GM18498 (cell line): ENCODE measurements around the gene UBAC2.

ENCODE experiments used
- ATAC-seq: cut with Tn5 transposase; IDR thresholded peaks from one replicate; pipeline ENCODE4 v1.9.1; 2021; ENCODE audit warnings: mild to moderate bottlenecking, moderate library complexity; ENCODE audit not compliant: unreplicated experiment

UBAC2 gene

DNA sequence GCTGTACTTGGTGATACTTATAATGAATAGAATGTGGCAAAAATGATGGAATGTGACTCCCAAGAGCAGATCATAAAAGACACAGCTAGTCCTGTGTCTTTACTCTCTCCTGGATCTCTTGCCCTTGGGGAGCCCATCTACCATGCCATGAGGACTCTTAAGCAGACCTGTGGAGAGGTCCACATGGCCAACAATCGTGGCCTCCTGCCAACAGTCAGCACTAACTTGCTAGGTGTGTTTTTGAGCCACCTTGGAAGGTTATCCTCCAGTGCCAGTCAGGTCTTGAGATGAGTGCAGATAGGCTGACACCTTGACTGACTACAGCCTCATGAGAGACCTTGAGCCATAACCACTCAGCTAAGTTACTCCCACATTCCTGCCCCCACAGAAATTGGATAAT is 128.8 kb downstream of the UBAC2 start:
- no peak for ATAC-seq

DNA sequence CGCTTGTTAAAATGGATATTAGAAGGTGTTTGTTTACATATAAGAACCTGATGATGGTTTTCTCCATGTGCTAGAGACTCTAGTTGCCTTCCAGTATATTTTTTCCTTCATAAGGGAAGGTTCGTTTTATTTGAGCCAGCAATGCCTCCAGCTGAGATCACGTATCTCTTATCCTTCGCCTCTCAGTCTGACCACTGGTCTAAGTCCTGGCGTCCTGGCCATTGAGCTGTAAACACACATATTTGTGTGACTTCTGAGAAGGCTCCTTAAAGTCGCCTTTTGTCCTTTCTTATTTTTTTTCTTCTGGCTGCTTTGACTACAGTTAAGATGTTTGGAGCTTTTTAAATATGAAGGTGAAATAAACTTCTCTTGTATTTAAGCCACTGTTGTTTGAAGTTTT is 130.3 kb downstream of the UBAC2 start:
- no peak for ATAC-seq

DNA sequence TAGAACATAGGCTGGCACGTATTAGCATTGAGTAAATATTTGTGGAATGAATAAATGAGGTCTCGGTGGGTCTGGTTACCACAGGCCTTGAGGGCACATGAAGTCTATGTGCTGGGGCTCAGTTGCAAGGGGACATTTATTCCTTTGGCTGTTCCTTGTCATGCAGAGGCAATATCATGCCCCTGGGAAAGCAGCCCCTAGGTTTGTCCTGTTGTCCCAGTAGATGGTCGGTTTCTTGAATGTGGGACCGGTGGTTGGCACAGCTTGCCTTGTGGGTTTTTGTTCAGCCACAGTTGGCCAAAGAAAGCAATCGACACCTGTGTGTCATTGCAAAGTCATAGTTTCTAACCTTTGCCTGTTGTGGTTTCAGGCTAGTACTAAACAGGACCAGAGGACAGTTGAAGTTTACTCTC is 131.2 kb downstream of the UBAC2 start:
- peak; percentile 94 for ATAC-seq

DNA sequence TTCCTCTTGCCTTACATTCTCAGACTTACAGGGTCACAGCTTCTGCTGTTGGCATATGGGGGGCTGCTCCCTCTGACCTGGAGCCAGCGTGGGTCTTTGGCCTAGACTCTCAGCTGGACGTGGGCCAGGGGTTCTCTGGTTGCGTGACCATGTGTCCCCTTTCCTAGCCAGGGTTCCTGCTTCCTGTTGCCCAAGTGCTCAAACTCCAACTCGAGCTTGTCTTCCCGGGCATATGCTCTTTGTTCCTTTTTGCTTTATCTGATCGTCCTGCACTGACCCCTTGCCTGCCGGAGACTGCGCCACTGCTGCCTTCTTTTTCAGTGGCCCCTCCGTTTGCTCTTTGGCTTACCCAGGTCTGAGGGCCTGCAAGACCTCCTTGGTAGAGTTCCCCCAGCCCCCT is 131.8 kb downstream of the UBAC2 start:
- ATAC-seq = peak; percentile 21

DNA sequence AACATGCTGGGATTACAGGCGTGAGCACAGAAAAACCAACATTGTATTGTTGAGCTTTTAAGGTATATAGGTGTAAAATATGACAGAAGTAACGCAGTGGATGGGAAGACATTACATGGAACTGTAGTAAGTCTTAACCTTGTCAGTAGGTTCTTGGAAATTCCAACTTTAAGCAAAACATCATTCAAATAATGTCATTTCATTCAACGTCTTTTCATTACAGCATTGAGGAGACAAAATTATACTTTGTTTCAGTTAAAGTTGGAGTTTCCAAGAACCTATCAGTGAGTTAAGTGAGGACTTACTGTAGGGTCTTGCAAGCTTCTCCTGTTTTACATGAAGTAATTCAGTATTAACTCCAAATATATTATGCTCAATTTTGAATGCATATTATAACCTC is 133.6 kb downstream of the UBAC2 start:
- no peak for ATAC-seq

DNA sequence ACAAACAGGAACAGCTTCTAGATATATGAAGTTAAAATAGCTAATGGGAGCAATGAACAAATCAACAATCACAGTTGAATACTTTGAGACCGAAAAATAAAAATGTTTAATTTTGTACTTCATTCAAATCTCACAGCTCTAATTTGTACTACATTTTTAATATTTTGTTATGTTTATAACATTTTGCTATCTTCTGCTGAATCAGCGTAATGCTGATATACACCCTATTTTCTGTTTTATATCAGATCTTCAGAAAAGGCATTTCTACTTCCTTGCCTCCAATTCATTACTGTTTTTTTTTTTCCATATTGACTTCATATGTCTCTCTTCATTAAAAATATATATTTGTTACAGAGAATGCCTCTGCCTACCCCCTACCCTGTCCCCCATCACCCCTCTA is 134.4 kb downstream of the UBAC2 start:
- ATAC-seq = no peak

DNA sequence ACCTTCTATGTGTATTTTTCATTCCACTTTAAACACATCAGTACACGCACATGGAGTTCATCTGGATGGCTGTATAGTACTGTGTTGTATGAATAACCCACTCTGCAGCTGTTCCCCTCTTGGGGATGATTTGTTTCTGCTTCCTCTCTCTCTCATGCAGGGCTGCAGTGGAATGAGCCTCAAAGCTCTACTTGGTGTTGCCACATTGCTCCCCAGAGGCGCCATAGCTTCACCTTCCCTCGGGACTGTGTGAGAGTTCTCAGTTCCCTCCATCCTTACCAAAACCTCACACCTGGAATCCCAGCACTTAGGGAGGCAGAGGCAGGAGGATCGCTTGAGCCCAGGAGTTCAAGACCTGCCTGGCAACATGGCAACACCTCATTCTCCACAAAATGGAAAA is 134.9 kb downstream of the UBAC2 start:
- no peak for ATAC-seq

DNA sequence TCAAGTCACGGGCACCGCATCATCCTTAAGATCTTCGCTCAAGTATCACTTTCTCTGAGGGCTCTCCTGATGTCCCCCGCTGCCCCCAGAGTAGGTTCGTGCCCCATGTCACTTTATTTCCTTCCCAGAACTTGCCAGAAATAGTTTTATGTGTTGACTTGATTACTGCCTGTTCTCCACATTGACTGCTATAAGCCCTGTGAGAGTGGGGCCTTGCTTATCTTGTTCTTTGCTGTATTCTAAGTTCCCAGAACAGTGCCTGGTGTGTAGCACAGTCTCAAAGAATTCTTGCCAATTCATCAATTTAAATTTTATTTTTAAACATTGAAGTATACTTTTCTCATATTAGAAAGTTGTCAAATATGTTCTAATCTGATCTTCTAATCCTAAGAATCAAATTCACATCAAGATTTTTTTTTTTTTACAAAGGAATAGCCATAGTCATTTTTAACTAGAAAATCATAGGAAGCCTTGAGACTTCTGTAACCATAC is 138.6 kb downstream of the UBAC2 start:
- ATAC-seq = no peak

DNA sequence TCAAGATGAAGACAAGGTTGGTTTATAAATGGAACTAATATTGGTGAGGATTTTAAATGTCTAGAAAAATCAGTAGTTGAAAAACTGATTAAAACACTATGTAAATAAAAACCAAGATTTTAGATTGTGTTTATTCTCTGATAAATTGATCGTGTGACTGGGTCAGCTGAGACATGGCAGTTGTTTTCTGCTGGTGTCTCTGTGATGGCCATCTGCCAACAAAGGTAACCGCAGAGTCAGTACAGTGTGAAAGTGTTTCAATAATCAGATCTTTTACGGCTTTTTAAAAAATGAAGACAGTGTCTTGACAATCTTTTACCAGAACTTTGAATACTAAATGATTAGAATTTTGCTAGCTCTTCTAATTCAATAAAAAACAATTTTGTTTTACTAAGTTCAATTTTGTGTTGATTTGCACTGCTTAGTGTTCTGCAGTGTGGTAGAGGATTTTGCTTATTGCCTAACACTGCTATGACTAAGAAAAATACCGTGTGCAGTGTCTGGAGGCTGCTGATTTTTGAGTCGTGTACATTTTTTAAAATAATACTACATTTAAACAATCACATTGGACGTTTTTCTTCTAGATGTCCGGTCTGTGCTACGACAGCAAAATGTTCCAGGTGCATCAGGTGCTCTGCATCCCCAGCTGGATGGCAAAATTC is 139.2 kb downstream of the UBAC2 start:
- ATAC-seq = no peak

DNA sequence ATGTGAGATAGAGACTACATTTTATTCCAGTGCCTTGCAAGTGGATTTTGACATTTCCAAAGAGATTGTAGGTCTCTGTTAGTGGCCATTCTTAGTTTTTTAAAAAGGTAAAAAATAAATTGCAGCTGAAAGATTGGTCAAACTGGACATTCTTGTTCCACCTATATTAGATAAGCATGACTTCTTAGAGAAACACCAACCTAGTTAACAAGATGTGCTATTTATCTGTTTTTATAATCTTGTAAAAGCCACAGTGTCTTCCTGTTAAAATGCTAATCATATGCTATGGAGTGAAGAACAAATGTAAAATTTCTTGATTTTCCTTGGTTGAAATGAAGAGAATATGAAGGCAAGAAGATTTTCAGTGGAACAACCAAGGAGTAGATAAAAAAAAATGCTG is 140.0 kb downstream of the UBAC2 start:
- ATAC-seq = no peak

DNA sequence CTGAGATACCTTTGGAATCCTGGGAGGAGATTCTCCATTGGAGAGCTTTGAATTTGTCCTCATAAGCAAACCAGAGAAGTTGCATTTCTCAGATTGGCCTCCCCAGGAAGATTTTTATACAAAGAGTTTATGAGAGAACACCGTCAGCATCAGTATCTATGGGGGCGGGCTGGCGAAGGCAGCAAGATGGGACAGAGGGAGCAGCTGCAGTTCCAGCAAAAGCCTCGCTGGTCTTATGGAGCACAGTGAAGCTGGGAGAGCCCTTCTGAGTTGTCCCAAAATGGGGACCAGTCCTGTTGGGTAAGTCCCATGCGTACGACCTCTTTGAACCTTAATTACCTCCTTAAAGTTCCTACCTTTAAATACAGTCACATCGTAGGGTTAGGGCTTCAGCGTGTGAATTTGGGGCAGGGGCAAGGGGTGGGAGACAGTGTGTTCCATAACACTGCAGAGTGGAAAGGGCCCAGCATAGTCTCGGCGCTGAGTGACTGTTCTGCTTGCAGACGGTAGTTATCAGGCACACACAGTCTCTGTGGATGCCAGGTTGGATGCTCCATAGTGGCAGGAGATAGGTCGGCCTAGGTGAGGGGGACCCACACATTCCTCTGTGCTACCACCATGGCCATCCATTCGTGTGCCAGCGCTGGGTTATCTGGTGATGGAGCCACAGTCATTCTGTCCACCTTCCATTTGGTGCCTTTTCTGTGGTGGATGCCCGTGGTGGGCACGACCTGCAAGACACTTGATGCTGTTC is 141.5 kb downstream of the UBAC2 start:
- ATAC-seq = no peak

DNA sequence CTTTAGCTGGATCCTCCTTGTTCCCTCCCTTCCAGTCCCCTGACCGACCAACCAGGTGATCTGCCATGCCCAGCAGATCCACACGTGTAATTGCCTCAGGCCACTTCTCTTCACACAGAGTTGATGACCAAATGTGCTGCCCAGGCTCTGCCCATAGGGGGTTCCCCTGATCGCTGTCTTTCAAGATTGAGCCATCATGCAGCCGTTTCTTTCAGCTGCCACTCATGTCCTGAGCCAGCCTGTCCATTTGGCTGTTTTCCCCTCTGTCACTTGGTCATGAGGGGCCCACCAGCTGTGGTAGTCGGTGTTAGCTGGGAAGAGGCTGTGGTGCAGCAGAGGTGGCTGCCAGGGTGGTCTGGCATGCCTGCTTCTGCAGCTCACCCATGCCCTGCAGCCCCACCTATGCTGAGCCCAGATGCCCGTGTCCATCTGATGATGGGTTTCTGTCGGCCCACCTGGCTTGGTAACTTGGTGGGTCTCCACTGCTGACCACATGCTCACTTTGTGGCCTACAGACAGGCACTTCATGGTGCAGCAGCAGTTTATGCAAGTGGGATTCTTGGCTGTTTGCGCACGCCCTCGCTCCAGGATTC is 142.2 kb downstream of the UBAC2 start:
- no peak for ATAC-seq

DNA sequence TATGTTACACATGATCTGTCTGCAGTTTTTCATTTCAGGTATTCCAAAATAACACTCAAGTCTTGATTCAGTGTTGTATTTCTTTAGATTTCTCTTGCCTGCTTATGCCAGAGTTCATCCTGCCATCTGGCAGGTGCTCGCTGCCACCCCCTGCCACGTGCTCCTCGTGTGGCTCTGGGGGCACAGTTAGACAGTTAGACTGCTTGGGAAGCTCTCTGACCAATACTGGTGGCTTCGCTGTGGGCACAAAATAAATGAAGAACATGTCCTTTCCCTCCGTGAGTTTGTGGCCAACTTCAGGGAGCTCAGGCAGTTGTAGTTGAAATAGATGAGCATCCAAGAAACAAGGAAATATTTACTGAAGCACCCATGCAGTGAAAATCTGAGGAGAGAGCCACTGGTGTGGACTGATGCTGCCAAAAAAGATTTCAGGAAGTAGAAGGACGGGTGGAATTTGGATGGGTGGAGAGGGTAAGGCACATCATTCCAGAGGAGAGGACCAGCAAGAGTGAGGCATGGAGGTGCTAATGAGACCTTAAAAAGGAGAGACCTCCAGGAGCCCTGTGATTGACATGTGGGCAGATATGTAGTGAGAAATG is 144.1 kb downstream of the UBAC2 start:
- ATAC-seq = no peak

DNA sequence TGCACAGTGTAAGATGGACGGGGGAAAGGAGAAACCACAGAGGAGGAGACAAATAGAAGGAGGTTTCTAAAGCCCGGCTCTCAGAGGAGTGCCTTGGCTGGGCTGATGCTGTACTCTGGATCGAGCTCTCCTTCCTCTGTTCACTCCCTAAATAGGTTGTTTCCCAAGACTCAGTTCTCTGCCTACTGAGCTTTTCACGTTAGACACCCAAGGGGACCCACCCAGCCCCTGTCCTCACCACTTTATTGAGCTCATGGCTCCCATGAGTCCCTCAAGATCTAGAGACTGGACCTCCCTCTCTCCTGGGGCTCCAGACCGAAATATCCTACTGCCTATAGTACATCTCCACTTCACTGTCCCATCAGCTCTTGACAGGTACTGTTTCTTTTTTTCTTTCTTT is 144.7 kb downstream of the UBAC2 start:
- ATAC-seq = no peak

DNA sequence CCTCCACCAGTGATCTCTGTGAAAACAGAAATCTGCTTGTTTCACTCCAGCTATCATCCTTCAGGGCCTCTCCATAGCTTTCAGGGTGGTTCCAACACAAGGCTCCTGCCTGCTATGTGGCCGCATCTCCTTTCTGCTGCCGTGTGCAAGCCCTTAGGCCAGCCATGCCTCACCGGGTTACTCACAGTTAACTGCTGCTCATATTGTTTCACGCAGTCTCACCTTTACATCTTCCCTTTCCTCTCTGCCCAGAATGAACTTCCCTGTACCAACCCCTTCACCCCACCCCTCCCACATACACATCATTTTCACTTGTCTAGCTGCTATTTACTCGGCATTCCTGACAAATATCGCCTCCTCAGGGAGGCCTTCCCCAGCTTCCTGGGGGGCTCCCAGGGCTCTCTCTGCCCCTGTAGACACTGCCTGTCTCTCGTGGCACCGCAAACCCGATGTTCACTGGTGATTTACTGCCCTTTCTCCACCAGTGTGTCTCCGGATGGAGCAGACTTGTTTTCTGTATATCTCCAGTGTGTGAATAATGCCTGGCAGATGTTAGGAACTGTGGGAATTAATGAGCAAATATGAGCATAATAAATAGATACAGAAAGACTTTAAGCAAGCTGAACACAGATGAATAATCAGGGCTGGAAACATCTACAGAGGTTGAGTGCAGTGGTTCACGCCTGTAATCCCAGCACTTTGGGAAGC is 145.8 kb downstream of the UBAC2 start:
- no peak for ATAC-seq

DNA sequence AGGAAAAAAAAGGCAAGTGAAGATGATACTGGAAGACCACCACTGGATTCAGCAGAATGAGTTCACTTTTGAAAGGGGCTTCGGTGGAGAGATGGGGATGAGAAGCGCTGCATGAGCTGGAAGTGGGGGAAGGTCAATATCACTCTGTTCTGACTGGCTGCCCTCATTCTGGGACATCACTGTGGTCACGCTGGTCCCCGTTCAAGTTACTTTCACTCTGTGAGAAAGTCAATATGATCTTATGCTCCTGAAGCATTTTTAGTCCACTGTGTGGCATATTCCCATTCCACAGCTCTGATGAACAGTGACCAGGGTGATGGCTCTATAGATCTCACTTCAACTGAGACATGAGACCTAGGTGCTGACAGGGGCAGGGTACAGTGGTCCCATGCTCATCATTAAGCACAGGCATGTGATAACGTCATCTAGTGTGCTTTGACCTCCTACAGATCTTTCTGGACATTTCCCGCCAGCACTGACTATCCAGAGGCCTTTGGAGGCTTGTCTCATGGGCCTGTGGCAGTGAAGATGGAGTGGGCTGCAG is 146.8 kb downstream of the UBAC2 start:
- no peak for ATAC-seq

DNA sequence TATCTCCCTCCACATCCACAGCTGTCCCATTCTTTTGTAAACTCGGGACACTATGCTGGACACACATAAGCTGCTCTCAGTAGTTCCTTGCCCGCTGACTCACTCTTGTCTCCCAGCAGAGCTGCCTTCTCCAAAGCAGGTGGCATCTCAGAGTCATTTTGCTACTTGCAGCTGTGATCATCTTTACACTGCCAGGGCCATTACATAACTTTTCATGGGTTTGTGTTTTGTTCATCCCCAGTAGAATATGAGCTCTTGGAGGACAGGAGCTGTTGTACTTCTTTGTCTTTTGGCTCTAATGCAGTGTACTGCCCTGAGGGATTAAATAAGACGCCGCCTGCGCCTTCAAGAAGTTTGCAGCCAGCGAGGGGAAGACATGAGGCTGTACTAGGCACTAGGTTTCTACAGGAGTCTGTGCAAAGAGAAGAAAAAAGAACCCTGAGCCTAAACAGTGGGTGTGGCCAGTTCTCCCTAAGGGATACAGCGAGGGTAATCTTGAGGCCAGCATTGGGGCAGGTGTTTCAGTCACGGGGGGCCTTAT is 147.3 kb downstream of the UBAC2 start:
- peak; percentile 35 for ATAC-seq

DNA sequence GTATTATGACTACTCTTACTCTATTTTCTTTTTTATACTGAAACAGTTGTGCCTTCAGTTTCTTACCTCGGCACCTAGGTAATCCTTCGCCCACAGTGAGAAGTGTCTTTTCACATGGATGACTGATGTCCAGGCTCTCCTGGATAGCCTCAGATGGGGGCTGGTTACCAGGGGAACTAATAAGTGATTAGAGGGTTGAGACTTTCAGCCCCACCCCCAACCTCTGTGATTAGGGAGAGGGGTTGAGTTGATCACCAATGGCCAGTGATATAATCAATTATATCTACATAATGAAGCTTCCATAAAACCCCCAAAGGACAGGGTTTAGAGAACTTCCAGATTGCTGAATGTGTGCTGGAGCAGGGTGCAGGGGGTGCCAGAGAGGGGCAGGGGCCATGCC is 149.5 kb downstream of the UBAC2 start:
- no peak for ATAC-seq

DNA sequence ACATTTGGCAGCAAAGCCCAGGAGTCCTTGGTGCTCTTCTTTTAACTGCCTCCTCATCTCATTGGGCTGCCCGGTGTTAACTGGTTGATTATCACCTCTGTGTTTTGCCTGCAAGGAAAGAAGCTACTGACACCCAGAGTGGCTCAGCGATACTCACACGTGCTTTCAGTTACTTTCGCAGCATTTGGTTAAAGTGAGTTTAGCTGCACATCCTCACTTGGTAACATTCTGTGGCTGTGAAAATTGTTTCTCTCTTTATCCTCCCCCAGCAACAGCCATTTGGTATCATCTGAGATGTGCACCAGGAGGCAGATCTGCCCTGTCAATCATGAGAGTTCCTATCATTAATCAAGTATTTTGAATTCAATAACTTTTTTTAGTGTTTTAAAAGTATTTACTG is 151.1 kb downstream of the UBAC2 start:
- peak; percentile 45 for ATAC-seq
